Measurements from ENCODE around the gene AP2A2. TPM values are rescaled to one million over a fixed set of nuclear protein-coding genes. Genes with fewer than 3 reads are reported as not detected.

AP2A2 gene
- total RNA-seq, 4 donors from 2014 or later, result 70.5 to 130 (median 102) TPM

DNA sequence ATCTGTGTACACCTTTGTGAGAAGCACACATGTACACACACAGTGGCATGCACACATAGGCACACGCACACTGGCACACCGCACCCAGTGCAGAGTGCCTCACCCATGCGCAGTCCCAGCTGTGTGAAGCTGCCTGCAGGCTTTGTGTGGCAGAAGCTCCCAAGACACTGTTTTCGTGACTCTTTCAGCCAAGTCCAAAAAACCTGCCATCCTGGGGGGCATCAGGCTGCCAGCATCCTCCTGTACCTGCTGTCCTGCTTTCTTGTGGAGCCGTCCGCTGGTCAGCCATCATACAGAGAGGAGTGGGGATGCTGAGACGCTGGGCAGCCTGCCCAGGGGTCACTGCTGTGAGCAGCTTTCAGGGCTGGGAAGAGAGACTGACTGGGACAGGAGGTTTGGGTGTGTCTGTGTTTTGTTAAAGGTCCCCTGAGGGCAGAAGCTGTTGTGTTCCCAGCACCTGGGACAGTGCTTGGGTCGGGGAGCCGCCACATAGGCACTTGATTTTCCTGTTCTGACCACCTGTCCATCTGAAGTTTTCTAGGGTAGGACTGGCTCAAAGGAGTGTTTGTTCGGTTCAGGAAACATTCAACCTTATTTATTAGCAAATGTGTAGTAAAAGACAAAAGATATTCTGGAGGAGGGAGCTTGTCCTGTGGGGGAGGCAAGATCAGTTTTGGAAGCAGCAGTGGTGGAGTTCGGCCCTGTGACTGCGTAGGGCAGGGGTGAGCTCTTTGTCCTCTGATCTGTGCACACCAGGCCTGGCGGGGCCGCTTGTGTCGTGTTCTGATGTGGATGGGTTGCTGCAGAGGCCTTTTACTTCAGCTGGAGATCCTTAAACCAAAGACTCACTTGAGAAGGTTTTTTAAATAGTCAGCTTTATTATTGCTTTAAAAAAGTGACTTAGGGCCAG is 29.7 kb downstream of the AP2A2 start:
- 55 to 60% methylated on average over 4 to 14 of the region's 15 CpGs for WGBS, 2 donors (ENCODE audit: low coverage in 1 of 2)
- Histone ChIP-seq H3K4me3 (no peak overlapping the region), H3K36me3 (peaks cover 0 to 7% (median 0%) of the 10 kb centered on the region in 4 donors), H3K4me1 (peaks cover 27 to 53% (median 38%) of the 10 kb centered on the region in 4 donors), H3K9me3 (no peaks in the 10 kb centered on the region), H3K27ac (peak overlapping the region; percentile 52 to 85 (median 66)), H3K27me3 (no peaks in the 10 kb centered on the region)
- in situ Hi-C loops (cut with MboI; ENCODE audit: low pct_ligation_motif_present in 1 of 4, low pct_unique_long_range_greater_than_20kb in 1 of 4, low sequenced_read_pairs in 3 of 4) (no loop called here), intact Hi-C loops (cut with DNase I; ENCODE audit: low total_unique reads) (no loop called here)
- TF ChIP-seq POLR2AphosphoS5 (IDR thresholded peaks at IDR 0.05), result no peak
- peak; percentile 52 for DNase-seq

DNA sequence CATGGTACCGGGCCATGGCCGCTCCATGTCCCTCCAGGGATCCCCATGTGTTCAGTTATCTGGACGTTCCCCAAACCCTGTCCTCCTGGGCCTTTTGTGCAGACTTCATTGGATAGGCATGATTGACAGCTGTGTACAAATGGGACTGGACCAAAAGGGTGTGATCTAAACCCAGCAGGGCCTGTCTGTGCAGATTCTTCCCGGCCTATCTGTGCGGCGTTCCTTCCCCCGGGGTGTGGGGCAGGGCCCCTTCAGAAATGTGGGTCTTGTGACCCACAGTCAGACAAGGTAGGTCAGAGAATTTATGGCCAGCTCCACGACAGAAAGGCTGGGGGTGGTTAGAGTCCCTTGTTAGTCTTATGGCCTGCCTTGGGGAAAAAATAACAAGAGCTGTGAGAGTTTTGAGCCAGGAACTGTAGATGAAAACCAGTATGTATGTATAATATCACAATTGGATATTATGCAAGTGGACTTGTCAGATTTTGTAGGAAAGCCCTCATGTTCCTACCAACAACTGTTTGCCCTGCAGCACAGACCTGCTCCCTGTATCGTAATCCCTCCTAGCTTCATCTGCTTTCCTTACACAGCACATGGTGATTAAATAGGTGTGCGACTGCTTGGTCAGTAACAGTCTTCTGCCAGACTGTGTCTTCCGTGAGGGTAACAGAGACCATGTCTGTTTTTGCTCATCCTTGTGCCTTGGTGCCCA is 31.7 kb downstream of the AP2A2 start:
- no peak for DNase-seq
- 80 to 100% methylated on average over 1 to 11 of the region's 11 CpGs for WGBS, 2 donors (ENCODE audit: low coverage in 1 of 2)
- in situ Hi-C loops (cut with MboI; ENCODE audit: low pct_ligation_motif_present in 1 of 4, low pct_unique_long_range_greater_than_20kb in 1 of 4, low sequenced_read_pairs in 3 of 4), result no loop called here
- no peak overlapping the region for H3K4me3 ChIP-seq
- peaks cover 0 to 7% (median 0%) of the 10 kb centered on the region in 4 donors for H3K36me3 ChIP-seq
- H3K27ac ChIP-seq, result no peak overlapping the region
- no peaks in the 10 kb centered on the region for H3K9me3 ChIP-seq
- no peak for TF ChIP-seq POLR2AphosphoS5 (IDR thresholded peaks at IDR 0.05)
- TF ChIP-seq CTCF (IDR thresholded peaks at IDR 0.05), result no peak
- no peak for TF ChIP-seq POLR2A (IDR thresholded peaks at IDR 0.05)
- no peak for TF ChIP-seq EP300 (IDR thresholded peaks at IDR 0.05; ENCODE audit: low read depth)
- H3K4me1 ChIP-seq, result peaks cover 21 to 37% (median 30%) of the 10 kb centered on the region in 4 donors
- H3K27me3 ChIP-seq, result no peaks in the 10 kb centered on the region
- intact Hi-C loops (cut with DNase I; ENCODE audit: low total_unique reads), result no loop called here

- H3K4me3 ChIP-seq, result no peak overlapping the region
- DNase-seq, result no peak
- H3K4me1 ChIP-seq, result peaks cover 17 to 31% (median 24%) of the 10 kb centered on the region in 4 donors
- H3K9me3 ChIP-seq, result no peaks in the 10 kb centered on the region
- peaks cover 0 to 7% (median 2%) of the 10 kb centered on the region in 4 donors for H3K36me3 ChIP-seq
- no peaks in the 10 kb centered on the region for H3K27me3 ChIP-seq
- intact Hi-C loops (cut with DNase I; ENCODE audit: low total_unique reads) (no loop called here), in situ Hi-C loops (cut with MboI; ENCODE audit: low pct_ligation_motif_present in 1 of 4, low pct_unique_long_range_greater_than_20kb in 1 of 4, low sequenced_read_pairs in 3 of 4) (no loop called here)
- no peak for TF ChIP-seq POLR2AphosphoS5 (IDR thresholded peaks at IDR 0.05)
- TF ChIP-seq EP300 (IDR thresholded peaks at IDR 0.05; ENCODE audit: low read depth), result no peak
- no peak for TF ChIP-seq POLR2A (IDR thresholded peaks at IDR 0.05)
- TF ChIP-seq CTCF (IDR thresholded peaks at IDR 0.05), result no peak
- 96% methylated on average over 7 of the region's 7 CpGs; no CpG with 5 or more reads in 1 of the 2 donors for WGBS, 2 donors (ENCODE audit: low coverage in 1 of 2)
- no peak overlapping the region for H3K27ac ChIP-seq
Measured at GRCh38 chr11:958101-958500, 32.4 kb downstream of the AP2A2 start.

- WGBS, 2 donors (ENCODE audit: low coverage in 1 of 2), result 89% methylated on average over 9 to 14 of the region's 14 CpGs
- H3K36me3 ChIP-seq, result peaks cover 0 to 7% (median 2%) of the 10 kb centered on the region in 4 donors
- H3K4me1 ChIP-seq, result peaks cover 11 to 22% (median 19%) of the 10 kb centered on the region in 4 donors
- no peaks in the 10 kb centered on the region for H3K9me3 ChIP-seq
- no peak overlapping the region for H3K4me3 ChIP-seq
- intact Hi-C loops (cut with DNase I; ENCODE audit: low total_unique reads) (no loop called here), in situ Hi-C loops (cut with MboI; ENCODE audit: low pct_ligation_motif_present in 1 of 4, low pct_unique_long_range_greater_than_20kb in 1 of 4, low sequenced_read_pairs in 3 of 4) (no loop called here)
- DNase-seq, result no peak
- H3K27me3 ChIP-seq, result no peaks in the 10 kb centered on the region
- TF ChIP-seq POLR2A (IDR thresholded peaks at IDR 0.05) (no peak), POLR2AphosphoS5 (IDR thresholded peaks at IDR 0.05) (no peak), CTCF (IDR thresholded peaks at IDR 0.05) (no peak), EP300 (IDR thresholded peaks at IDR 0.05; ENCODE audit: low read depth) (no peak)
- H3K27ac ChIP-seq, result no peak overlapping the region
Measured at GRCh38 chr11:959027-959426, 33.4 kb downstream of the AP2A2 start.
